Hepatocyte (in vitro differentiated cells): ENCODE measurements around the gene HNF4A. TPM values are rescaled to one million over a fixed set of nuclear protein-coding genes. Genes with fewer than 3 reads are reported as not detected.
"Not testable (repeated sequence)": the region's sequence is repeated elsewhere in the genome, so short reads cannot be mapped to it uniquely, and the experiment has no call there.

Source experiments
- DNase-seq: peaks from one replicate; pipeline ENCODE4 v3.0.0-alpha.2; 2016; ENCODE audit warnings: low spot score
- H2AFZ ChIP-seq: fragments of 200-600 bp; sonication (generic); 2 replicates; pipeline ENCODE4 v1.6.0; 2016; ENCODE audit warnings: antibody characterized with exemption, mild to moderate bottlenecking
- H3K27ac ChIP-seq: fragments of 200-600 bp; sonication (generic); 2 replicates; pipeline ENCODE4 v1.5.1; 2016; ENCODE audit warnings: mild to moderate bottlenecking
- H3K27me3 ChIP-seq: fragments of 200-600 bp; sonication (generic); 2 replicates; pipeline ENCODE4 v1.6.1; 2016
- H3K36me3 ChIP-seq: fragments of 200-600 bp; sonication (generic); replicated peaks from 2 replicates; pipeline ENCODE4 v1.5.1; 2016; ENCODE audit warnings: low read depth; ENCODE audit not compliant: insufficient read depth
- H3K4me1 ChIP-seq: fragments of 200-600 bp; sonication (generic); 2 replicates; pipeline ENCODE4 v1.5.1; 2016; ENCODE audit warnings: mild to moderate bottlenecking, moderate library complexity; ENCODE audit not compliant: insufficient read depth
- H3K4me2 ChIP-seq: fragments of 200-600 bp; sonication (generic); 2 replicates; pipeline ENCODE4 v1.6.0; 2016
- H3K4me3 ChIP-seq: fragments of 200-600 bp; sonication (generic); 2 replicates; pipeline ENCODE4 v1.5.1; 2016; ENCODE audit warnings: mild to moderate bottlenecking
- H3K79me2 ChIP-seq: fragments of 200-600 bp; sonication (generic); 2 replicates; pipeline ENCODE4 v1.6.0; 2017; ENCODE audit warnings: mild to moderate bottlenecking
- H3K9me2 ChIP-seq: fragments of 200-600 bp; sonication (generic); replicated peaks from 2 replicates; pipeline ENCODE4 v1.6.0; 2017; ENCODE audit warnings: mild to moderate bottlenecking; ENCODE audit not compliant: insufficient read depth
- H3K9me3 ChIP-seq: fragments of 200-600 bp; sonication (generic); 2 replicates; pipeline ENCODE4 v1.5.1; 2016; ENCODE audit warnings: low read depth, mild to moderate bottlenecking
- H4K20me1 ChIP-seq: fragments of 200-600 bp; sonication (generic); 2 replicates; pipeline ENCODE4 v1.6.0; 2016; ENCODE audit warnings: mild to moderate bottlenecking; ENCODE audit not compliant: insufficient read depth, poor library complexity, severe bottlenecking
- CTCF ChIP-seq: fragments of 200-600 bp; sonication (generic); IDR thresholded peaks from 2 replicates; pipeline ENCODE4 v1.5.1; 2016; ENCODE audit warnings: antibody characterized with exemption, mild to moderate bottlenecking; ENCODE audit not compliant: poor library complexity
- EZH2 ChIP-seq: fragments of 200-600 bp; sonication (generic); IDR thresholded peaks from 2 replicates; pipeline ENCODE4 v1.6.1; 2016; ENCODE audit warnings: antibody characterized with exemption, mild to moderate bottlenecking, borderline replicate concordance
- EZH2phosphoT487 ChIP-seq: fragments of 200-600 bp; sonication (generic); IDR thresholded peaks from one replicate; pipeline ENCODE4 v1.6.1; 2018; ENCODE audit warnings: antibody characterized with exemption, mild to moderate bottlenecking, low read depth, moderate library complexity; ENCODE audit not compliant: unreplicated experiment, severe bottlenecking
- WGBS: methylation state at CpG from one replicate; pipeline ENCODE4 v1.1.6; 2016; ENCODE audit warnings: low lambda C conversion rate; ENCODE audit errors: missing lambda C conversion rate; 5-methylcytosine and 5-hydroxymethylcytosine counted together
- polyA plus RNA-seq: library from polyadenylated mRNA; unstranded; fragments of >200 nt; fragmentation: Nextera tagmentation; extraction: Ambion mirVana; gene quantifications from 2 replicates; pipeline ENCODE4 v1.2.1, GENCODE V29; 2016
- total RNA-seq: library from RNA; depleted of rRNA; stranded (reverse); fragments of >200 nt; gene quantifications from 2 replicates; pipeline ENCODE4 v1.2.3, GENCODE V29; 2014

Gene HNF4A
- total and polyA plus RNA-seq, 2 experiments from 2014 or later = 38.2 to 88.0 TPM

DNA sequence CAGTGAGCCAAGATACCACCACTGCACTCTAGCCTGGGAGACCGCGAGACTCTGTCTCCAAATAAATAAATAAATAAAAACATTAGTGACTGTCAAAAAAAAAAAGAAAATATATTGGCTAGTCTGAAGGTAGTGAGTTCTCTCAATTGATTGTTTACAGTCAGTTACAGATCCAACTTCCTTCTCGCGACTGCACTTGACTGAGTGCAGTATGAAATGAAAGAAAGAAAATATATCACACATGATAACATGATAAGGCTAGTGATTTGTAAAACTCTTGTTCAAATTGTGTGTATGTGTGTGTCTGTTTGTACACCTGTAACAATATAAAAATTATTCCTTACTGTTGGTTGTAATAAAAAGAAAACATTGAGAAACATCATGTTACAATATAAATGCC, 10.8 kb upstream of the HNF4A start:
- no peak overlapping the region for H2AFZ ChIP-seq
- no peak for DNase-seq
- no peak overlapping the region for H3K4me3 ChIP-seq
- WGBS = 89% methylated on average over 4 of the region's 4 CpGs
- no peaks in the 10 kb centered on the region for H3K9me3 ChIP-seq
- H3K79me2 ChIP-seq = no peaks in the 10 kb centered on the region
- no peaks in the 10 kb centered on the region for H4K20me1 ChIP-seq
- no peak overlapping the region for H3K27ac ChIP-seq
- no peaks in the 10 kb centered on the region for H3K36me3 ChIP-seq
- H3K27me3 ChIP-seq = no peaks in the 10 kb centered on the region
- no peaks in the 10 kb centered on the region for H3K4me1 ChIP-seq
- H3K9me2 ChIP-seq = no peaks in the 10 kb centered on the region
- no peak overlapping the region for H3K4me2 ChIP-seq
- no peak for TF ChIP-seq EZH2phosphoT487
- no peak for TF ChIP-seq EZH2
- no peak for TF ChIP-seq CTCF

GRCh38 chr20:44345147-44345546, 10.4 kb upstream of the HNF4A start:
- Histone ChIP-seq H3K36me3 (no peaks in the 10 kb centered on the region), H3K79me2 (no peaks in the 10 kb centered on the region), H3K4me2 (no peak overlapping the region), H3K27ac (no peak overlapping the region), H3K4me1 (no peaks in the 10 kb centered on the region), H3K27me3 (no peaks in the 10 kb centered on the region), H3K9me2 (no peaks in the 10 kb centered on the region), H3K9me3 (no peaks in the 10 kb centered on the region), H3K4me3 (no peak overlapping the region), H2AFZ (no peak overlapping the region), H4K20me1 (no peaks in the 10 kb centered on the region)
- WGBS = 93% methylated on average over 8 of the region's 8 CpGs
- DNase-seq = no peak
- TF ChIP-seq EZH2 = no peak
- TF ChIP-seq CTCF = no peak
- no peak for TF ChIP-seq EZH2phosphoT487

DNA sequence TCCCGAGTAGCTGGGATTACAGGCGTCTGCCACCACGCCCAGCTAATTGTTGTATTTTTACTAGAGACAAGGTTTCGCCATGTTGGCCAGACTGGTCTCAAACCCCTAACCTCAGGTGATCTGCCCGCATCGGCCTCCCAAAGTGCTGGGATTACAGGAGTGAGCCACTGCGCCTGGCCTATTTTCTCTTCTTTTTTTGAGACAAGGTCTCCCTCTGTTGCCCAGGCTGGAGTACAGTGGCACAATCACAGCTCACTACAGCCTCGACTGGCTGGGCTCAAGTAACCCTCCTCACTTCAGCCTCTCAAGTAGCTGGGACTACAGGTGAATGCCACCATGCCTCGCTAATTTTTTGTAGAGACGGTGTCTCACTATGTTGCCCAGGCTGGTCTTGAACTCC, 9.6 kb upstream of the HNF4A start:
- not testable (repeated sequence) for H3K36me3 ChIP-seq, DNase-seq, H3K9me3 ChIP-seq

GRCh38 chr20:44348168-44348659, 7.3 kb upstream of the HNF4A start:
- WGBS = 95% methylated on average over 4 of the region's 4 CpGs
- no peak overlapping the region for H3K4me3 ChIP-seq
- H3K36me3 ChIP-seq = no peaks in the 10 kb centered on the region

More for the DNA sequence above, 9.6 kb upstream of the HNF4A start:
- not testable (repeated sequence) for H3K27ac ChIP-seq, H3K4me3 ChIP-seq, H3K27me3 ChIP-seq, H3K79me2 ChIP-seq, H3K4me1 ChIP-seq, H3K4me2 ChIP-seq, H2AFZ ChIP-seq, H3K9me2 ChIP-seq, H4K20me1 ChIP-seq
- WGBS = 90% methylated on average over 10 of the region's 10 CpGs

More at GRCh38 chr20:44348168-44348659, 7.3 kb upstream of the HNF4A start:
- H3K9me3 ChIP-seq = no peaks in the 10 kb centered on the region
- H3K4me1 ChIP-seq = peaks cover 5% of the 10 kb centered on the region
- H3K27me3 ChIP-seq = no peaks in the 10 kb centered on the region
- H3K9me2 ChIP-seq = no peaks in the 10 kb centered on the region
- no peak for DNase-seq
- H4K20me1 ChIP-seq = no peaks in the 10 kb centered on the region
- no peak overlapping the region for H2AFZ ChIP-seq
- no peaks in the 10 kb centered on the region for H3K79me2 ChIP-seq
- no peak overlapping the region for H3K27ac ChIP-seq
- no peak overlapping the region for H3K4me2 ChIP-seq
- TF ChIP-seq CTCF (no peak), EZH2phosphoT487 (no peak), EZH2 (no peak)
